Measurements from ENCODE around the gene PALLD.

Gene PALLD

GRCh38 chr4:168719725-168720124 lies 222.9 kb downstream of the PALLD start:
- Histone ChIP-seq H3K27me3 (replicated peaks; ENCODE audit: insufficient read depth, low read length) (no peaks in the 10 kb centered on the region), H4K20me1 (ENCODE audit: insufficient read depth, low read length) (no peaks in the 10 kb centered on the region), H2AFZ (ENCODE audit: low read length) (no peak overlapping the region), H3K4me3 (ENCODE audit: low read length) (no peak overlapping the region), H3K36me3 (replicated peaks; ENCODE audit: insufficient read depth, low read length) (no peaks in the 10 kb centered on the region), H3F3A (ENCODE audit: insufficient read depth, low read length) (no peaks in the 10 kb centered on the region), H3K4me2 (ENCODE audit: low read depth, low read length) (no peak overlapping the region), H3K4me1 (ENCODE audit: low read length) (no peaks in the 10 kb centered on the region), H3K79me2 (ENCODE audit: low read length) (no peaks in the 10 kb centered on the region), H3K9me3 (replicated peaks; ENCODE audit: insufficient read depth, low read length) (no peaks in the 10 kb centered on the region), H3K9ac (ENCODE audit: low read length) (no peak overlapping the region), H3K9me2 (replicated peaks; ENCODE audit: insufficient read depth, low read length) (no peaks in the 10 kb centered on the region), H3K27ac (ENCODE audit: low read length) (no peak overlapping the region)
- TF ChIP-seq CTCF (IDR thresholded peaks at IDR 0.05; ENCODE audit: low read length) (no peak), EZH2phosphoT487 (IDR thresholded peaks at IDR 0.05; ENCODE audit: low read length) (no peak), EZH2 (optimal IDR thresholded peaks at IDR 0.05; ENCODE audit: low read depth, low read length) (no peak)
- DNase-seq: no peak

- Histone ChIP-seq H3K36me3 (replicated peaks; ENCODE audit: insufficient read depth, low read length) (no peaks in the 10 kb centered on the region), H2AFZ (ENCODE audit: low read length) (no peak overlapping the region), H3K79me2 (ENCODE audit: low read length) (no peaks in the 10 kb centered on the region), H3K4me2 (ENCODE audit: low read depth, low read length) (no peak overlapping the region), H4K20me1 (ENCODE audit: insufficient read depth, low read length) (no peaks in the 10 kb centered on the region), H3F3A (ENCODE audit: insufficient read depth, low read length) (no peaks in the 10 kb centered on the region), H3K9me3 (replicated peaks; ENCODE audit: insufficient read depth, low read length) (no peaks in the 10 kb centered on the region), H3K27ac (ENCODE audit: low read length) (no peak overlapping the region), H3K9me2 (replicated peaks; ENCODE audit: insufficient read depth, low read length) (no peaks in the 10 kb centered on the region), H3K9ac (ENCODE audit: low read length) (no peak overlapping the region), H3K4me3 (ENCODE audit: low read length) (no peak overlapping the region), H3K4me1 (ENCODE audit: low read length) (no peaks in the 10 kb centered on the region), H3K27me3 (replicated peaks; ENCODE audit: insufficient read depth, low read length) (no peaks in the 10 kb centered on the region)
- TF ChIP-seq CTCF (IDR thresholded peaks at IDR 0.05; ENCODE audit: low read length): no peak
- no peak for TF ChIP-seq EZH2phosphoT487 (IDR thresholded peaks at IDR 0.05; ENCODE audit: low read length)
- TF ChIP-seq EZH2 (optimal IDR thresholded peaks at IDR 0.05; ENCODE audit: low read depth, low read length): no peak
- DNase-seq: no peak
These were observed 223.6 kb downstream of the PALLD start for GRCh38 chr4:168720396-168720900.

- Histone ChIP-seq H3K27ac (ENCODE audit: low read length) (no peak overlapping the region), H4K20me1 (ENCODE audit: insufficient read depth, low read length) (no peaks in the 10 kb centered on the region), H3K27me3 (replicated peaks; ENCODE audit: insufficient read depth, low read length) (no peaks in the 10 kb centered on the region), H3K79me2 (ENCODE audit: low read length) (no peaks in the 10 kb centered on the region), H3K4me2 (ENCODE audit: low read depth, low read length) (no peak overlapping the region), H3K9ac (ENCODE audit: low read length) (no peak overlapping the region), H3K36me3 (replicated peaks; ENCODE audit: insufficient read depth, low read length) (no peaks in the 10 kb centered on the region), H2AFZ (ENCODE audit: low read length) (no peak overlapping the region), H3K4me1 (ENCODE audit: low read length) (no peaks in the 10 kb centered on the region), H3K4me3 (ENCODE audit: low read length) (no peak overlapping the region), H3K9me3 (replicated peaks; ENCODE audit: insufficient read depth, low read length) (no peaks in the 10 kb centered on the region), H3F3A (ENCODE audit: insufficient read depth, low read length) (no peaks in the 10 kb centered on the region), H3K9me2 (replicated peaks; ENCODE audit: insufficient read depth, low read length) (no peaks in the 10 kb centered on the region)
- TF ChIP-seq EZH2phosphoT487 (IDR thresholded peaks at IDR 0.05; ENCODE audit: low read length) (no peak), EZH2 (optimal IDR thresholded peaks at IDR 0.05; ENCODE audit: low read depth, low read length) (no peak), CTCF (IDR thresholded peaks at IDR 0.05; ENCODE audit: low read length) (no peak)
- DNase-seq: no peak
These were observed 225.5 kb downstream of the PALLD start for GRCh38 chr4:168722391-168722790.
